ENCODE data around the gene PRUNE2.

Gene PRUNE2

GRCh38 chr9:76610011-76610352, 295.9 kb downstream of the PRUNE2 start:
- no peaks in the 10 kb centered on the region for H3K9me3 ChIP-seq (ENCODE audit: severe bottlenecking)
- H3K27me3 ChIP-seq (ENCODE audit: insufficient read depth, poor library complexity, severe bottlenecking): no peaks in the 10 kb centered on the region
- no peak overlapping the region for H3K4me3 ChIP-seq (ENCODE audit: severe bottlenecking)
- no peak overlapping the region for H3K27ac ChIP-seq (ENCODE audit: poor library complexity, severe bottlenecking)
- ATAC-seq (ENCODE audit: low read depth) (no peak), DNase-seq (ENCODE audit: low spot score) (no peak)
- no peaks in the 10 kb centered on the region for H3K4me1 ChIP-seq (ENCODE audit: insufficient read depth, poor library complexity, severe bottlenecking)
- TF ChIP-seq, protein P1, sequence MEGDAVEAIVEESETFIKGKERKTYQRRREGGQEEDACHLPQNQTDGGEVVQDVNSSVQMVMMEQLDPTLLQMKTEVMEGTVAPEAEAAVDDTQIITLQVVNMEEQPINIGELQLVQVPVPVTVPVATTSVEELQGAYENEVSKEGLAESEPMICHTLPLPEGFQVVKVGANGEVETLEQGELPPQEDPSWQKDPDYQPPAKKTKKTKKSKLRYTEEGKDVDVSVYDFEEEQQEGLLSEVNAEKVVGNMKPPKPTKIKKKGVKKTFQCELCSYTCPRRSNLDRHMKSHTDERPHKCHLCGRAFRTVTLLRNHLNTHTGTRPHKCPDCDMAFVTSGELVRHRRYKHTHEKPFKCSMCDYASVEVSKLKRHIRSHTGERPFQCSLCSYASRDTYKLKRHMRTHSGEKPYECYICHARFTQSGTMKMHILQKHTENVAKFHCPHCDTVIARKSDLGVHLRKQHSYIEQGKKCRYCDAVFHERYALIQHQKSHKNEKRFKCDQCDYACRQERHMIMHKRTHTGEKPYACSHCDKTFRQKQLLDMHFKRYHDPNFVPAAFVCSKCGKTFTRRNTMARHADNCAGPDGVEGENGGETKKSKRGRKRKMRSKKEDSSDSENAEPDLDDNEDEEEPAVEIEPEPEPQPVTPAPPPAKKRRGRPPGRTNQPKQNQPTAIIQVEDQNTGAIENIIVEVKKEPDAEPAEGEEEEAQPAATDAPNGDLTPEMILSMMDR (IDR thresholded peaks at IDR 0.05; ENCODE audit: poor library complexity, severe bottlenecking): no peak
- no peaks in the 10 kb centered on the region for H3K36me3 ChIP-seq (ENCODE audit: low read depth)

- no peaks in the 10 kb centered on the region for H3K4me1 ChIP-seq (ENCODE audit: insufficient read depth, poor library complexity, severe bottlenecking)
- TF ChIP-seq, protein P1 (IDR thresholded peaks at IDR 0.05; ENCODE audit: poor library complexity, severe bottlenecking): no peak
- ATAC-seq (ENCODE audit: low read depth): no peak
Measured at GRCh38 chr9:76609285-76610010, 296.5 kb downstream of the PRUNE2 start.

DNA sequence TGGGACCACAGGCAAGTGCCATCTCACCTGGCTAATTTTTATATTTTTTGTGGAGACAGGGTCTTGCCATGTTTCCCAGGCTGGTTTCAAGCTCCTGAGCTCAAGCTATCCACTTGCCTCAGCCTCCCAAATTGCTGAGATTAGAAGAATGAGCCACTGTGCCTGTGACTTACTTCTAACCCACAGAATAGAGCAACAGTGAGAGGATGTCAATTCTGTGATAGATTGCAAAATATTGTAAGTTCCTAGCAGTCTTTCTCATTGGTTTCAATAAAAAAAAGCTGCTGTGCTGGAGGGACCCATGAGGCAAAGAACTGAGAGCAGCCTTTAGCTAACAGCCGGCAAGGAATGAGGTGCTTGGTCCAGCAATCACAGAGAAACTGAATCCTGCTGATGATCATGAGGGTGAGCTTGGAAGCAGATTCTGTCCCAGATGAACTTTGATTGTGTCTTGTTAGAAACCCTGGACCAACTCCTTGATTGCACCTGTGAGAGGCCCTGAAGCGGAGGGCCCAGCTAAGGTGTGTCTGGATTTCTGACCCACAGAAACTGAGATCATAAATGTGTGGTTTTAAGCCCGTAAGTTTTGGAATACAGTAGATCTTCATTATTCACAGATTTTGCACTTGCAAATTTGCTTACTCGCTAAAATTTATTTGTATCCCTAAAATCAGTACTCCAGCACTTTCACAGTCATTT, 297.2 kb downstream of the PRUNE2 start:
- Histone ChIP-seq H3K4me1 (ENCODE audit: insufficient read depth, poor library complexity, severe bottlenecking) (no peaks in the 10 kb centered on the region), H3K27me3 (ENCODE audit: insufficient read depth, poor library complexity, severe bottlenecking) (no peaks in the 10 kb centered on the region), H3K36me3 (ENCODE audit: low read depth) (no peaks in the 10 kb centered on the region), H3K27ac (ENCODE audit: poor library complexity, severe bottlenecking) (no peak overlapping the region), H3K4me3 (ENCODE audit: severe bottlenecking) (no peak overlapping the region), H3K9me3 (ENCODE audit: severe bottlenecking) (no peaks in the 10 kb centered on the region)
- ATAC-seq (ENCODE audit: low read depth) (no peak), DNase-seq (ENCODE audit: low spot score) (no peak)
- TF ChIP-seq, protein P1 (IDR thresholded peaks at IDR 0.05; ENCODE audit: poor library complexity, severe bottlenecking): no peak

More at GRCh38 chr9:76609285-76610010, 296.5 kb downstream of the PRUNE2 start:
- no peaks in the 10 kb centered on the region for H3K36me3 ChIP-seq (ENCODE audit: low read depth)
- no peaks in the 10 kb centered on the region for H3K27me3 ChIP-seq (ENCODE audit: insufficient read depth, poor library complexity, severe bottlenecking)
- no peaks in the 10 kb centered on the region for H3K9me3 ChIP-seq (ENCODE audit: severe bottlenecking)
- DNase-seq (ENCODE audit: low spot score): no peak
- no peak overlapping the region for H3K27ac ChIP-seq (ENCODE audit: poor library complexity, severe bottlenecking)
- no peak overlapping the region for H3K4me3 ChIP-seq (ENCODE audit: severe bottlenecking)

- no peak overlapping the region for H3K27ac ChIP-seq (ENCODE audit: poor library complexity, severe bottlenecking)
- no peaks in the 10 kb centered on the region for H3K4me1 ChIP-seq (ENCODE audit: insufficient read depth, poor library complexity, severe bottlenecking)
- no peaks in the 10 kb centered on the region for H3K27me3 ChIP-seq (ENCODE audit: insufficient read depth, poor library complexity, severe bottlenecking)
- no peaks in the 10 kb centered on the region for H3K9me3 ChIP-seq (ENCODE audit: severe bottlenecking)
- no peak for DNase-seq (ENCODE audit: low spot score)
- no peak for ATAC-seq (ENCODE audit: low read depth)
- no peak overlapping the region for H3K4me3 ChIP-seq (ENCODE audit: severe bottlenecking)
- H3K36me3 ChIP-seq (ENCODE audit: low read depth): no peaks in the 10 kb centered on the region
- TF ChIP-seq, protein P1 (IDR thresholded peaks at IDR 0.05; ENCODE audit: poor library complexity, severe bottlenecking): no peak
Measured at GRCh38 chr9:76607730-76608436, 298.0 kb downstream of the PRUNE2 start.

Measured in RWPE2 (cell line).